Activated T-helper 1 cell treated with anti-CD3 and anti-CD28 coated beads, Interleukin-12 subunit alpha, Interleukin-12 subunit beta, Interleukin-2, Interleukin-4 antibody, amounts not matched to agents 30 ng/mL and 10 ng/mL and 1 ng/mL, durations not matched to agents 14 hours and 24 hours and 36 hours (primary cell): ENCODE results near the gene SSTR3. TPM values are rescaled to one million over a fixed set of nuclear protein-coding genes. Genes with fewer than 3 reads are reported as not detected.

Experiments
- DNase-seq: peaks from one replicate; pipeline ENCODE4 v3.0.0; 2021; ENCODE audit warnings: low spot score
- H3K27ac Mint-ChIP-seq: one replicate; pipeline ENCODE4 v1.8.0; 2021; ENCODE audit warnings: mild to moderate bottlenecking, mixed read lengths
- H3K27me3 Mint-ChIP-seq: one replicate; pipeline ENCODE4 v1.8.0; 2022; ENCODE audit warnings: mild to moderate bottlenecking, moderate library complexity, mixed read lengths; ENCODE audit not compliant: insufficient read depth
- H3K36me3 Mint-ChIP-seq: one replicate; pipeline ENCODE4 v1.8.0; 2021; ENCODE audit warnings: low read depth, mixed read lengths
- H3K4me1 Mint-ChIP-seq: one replicate; pipeline ENCODE4 v1.8.0; 2021; ENCODE audit warnings: low read depth, mixed read lengths
- H3K4me3 Mint-ChIP-seq: one replicate; pipeline ENCODE4 v1.8.0; 2021; ENCODE audit warnings: mild to moderate bottlenecking, moderate library complexity, mixed read lengths
- H3K9me3 Mint-ChIP-seq: one replicate; pipeline ENCODE4 v1.8.0; 2021; ENCODE audit warnings: mixed read lengths
- intact Hi-C: fragments of 100-400 bp; cut with micrococcal nuclease; formaldehyde crosslinking; loops from one replicate; pipeline ENCODE4 v1.15.1; 2024
- total RNA-seq: library from RNA; stranded (reverse); gene quantifications from 2 replicates; pipeline ENCODE4 v1.2.3, GENCODE V29; 2022

Gene SSTR3
- 2.3 TPM in 2 replicates for total RNA-seq

- Mint-ChIP-seq H3K36me3 (peaks cover 10% of the 10 kb centered on the region), H3K4me3 (no peak within 1 kb of the TSS), H3K27ac (peak within 1 kb of the TSS; percentile 63), H3K9me3 (no peaks in the 10 kb centered on the region), H3K27me3 (no peaks in the 10 kb centered on the region), H3K4me1 (peaks cover 8% of the 10 kb centered on the region)
- DNase-seq, result no peak
- intact Hi-C loops, result no loop called here
These were observed at the start of gene SSTR3 for GRCh38 chr22:37212174-37212906. SSTR3 (minus strand) TSS chr22:37212477; CDS start chr22:37207803, 4,674 bp downstream.

GRCh38 chr22:37260901-37261336 lies 48.6 kb upstream of the SSTR3 start:
- Mint-ChIP-seq H3K27me3 (peaks cover 8% of the 10 kb centered on the region), H3K4me3 (no peak overlapping the region), H3K4me1 (peaks cover 26% of the 10 kb centered on the region), H3K27ac (no peak overlapping the region), H3K36me3 (peaks cover 2% of the 10 kb centered on the region), H3K9me3 (peaks cover 17% of the 10 kb centered on the region)
- intact Hi-C loops, result loop anchor here (1.0 to 2.0 kb wide), 4 partner anchors 17 to 306 kb away; partner anchors contain the start of gene RAC2
- peak; percentile 55 for DNase-seq

- Mint-ChIP-seq H3K27ac (no peak overlapping the region), H3K4me3 (no peak overlapping the region), H3K4me1 (peaks cover 32% of the 10 kb centered on the region), H3K36me3 (no peaks in the 10 kb centered on the region), H3K27me3 (peaks cover 11% of the 10 kb centered on the region), H3K9me3 (peaks cover 17% of the 10 kb centered on the region)
- DNase-seq, result no peak
- intact Hi-C loops, result loop anchor here (1.0 to 2.0 kb wide), 2 partner anchors 61 to 274 kb away; no protein-coding TSS in a partner anchor
These were observed 48.0 kb upstream of the SSTR3 start for GRCh38 chr22:37260155-37260795.

- Mint-ChIP-seq H3K27me3 (peaks cover 13% of the 10 kb centered on the region), H3K36me3 (no peaks in the 10 kb centered on the region), H3K4me1 (peaks cover 39% of the 10 kb centered on the region), H3K27ac (no peak overlapping the region), H3K4me3 (peak overlapping the region; percentile 4), H3K9me3 (peaks cover 10% of the 10 kb centered on the region)
- intact Hi-C loops, result loop anchor here (1.0 to 2.0 kb wide), 2 partner anchors 61 to 273 kb away; no protein-coding TSS in a partner anchor
- DNase-seq, result no peak
These were observed 47.3 kb upstream of the SSTR3 start for GRCh38 chr22:37259540-37260029.

- H3K4me3 Mint-ChIP-seq, result no peak overlapping the region
- DNase-seq, result no peak
- peaks cover 15% of the 10 kb centered on the region for H3K27me3 Mint-ChIP-seq
- intact Hi-C loops, result no loop called here
- no peaks in the 10 kb centered on the region for H3K36me3 Mint-ChIP-seq
- H3K9me3 Mint-ChIP-seq, result peaks cover 3% of the 10 kb centered on the region
- H3K4me1 Mint-ChIP-seq, result peaks cover 39% of the 10 kb centered on the region
- no peak overlapping the region for H3K27ac Mint-ChIP-seq
These were observed 46.6 kb upstream of the SSTR3 start for GRCh38 chr22:37258753-37259401.

GRCh38 chr22:37258005-37258752 lies 45.9 kb upstream of the SSTR3 start:
- intact Hi-C loops, result no loop called here
- Mint-ChIP-seq H3K9me3 (no peaks in the 10 kb centered on the region), H3K27me3 (peaks cover 15% of the 10 kb centered on the region), H3K36me3 (no peaks in the 10 kb centered on the region), H3K4me1 (peaks cover 39% of the 10 kb centered on the region), H3K27ac (peak overlapping the region; percentile 38), H3K4me3 (no peak overlapping the region)
- DNase-seq, result no peak

GRCh38 chr22:37256075-37256726 lies 43.9 kb upstream of the SSTR3 start:
- H3K27ac Mint-ChIP-seq, result peak overlapping the region; percentile 59
- H3K9me3 Mint-ChIP-seq, result no peaks in the 10 kb centered on the region
- H3K4me3 Mint-ChIP-seq, result no peak overlapping the region
- DNase-seq, result no peak
- H3K27me3 Mint-ChIP-seq, result peaks cover 22% of the 10 kb centered on the region
- no peaks in the 10 kb centered on the region for H3K36me3 Mint-ChIP-seq
- intact Hi-C loops, result no loop called here
- peaks cover 44% of the 10 kb centered on the region for H3K4me1 Mint-ChIP-seq

- H3K4me1 Mint-ChIP-seq, result peaks cover 38% of the 10 kb centered on the region
- no peak overlapping the region for H3K27ac Mint-ChIP-seq
- H3K4me3 Mint-ChIP-seq, result no peak overlapping the region
- no peaks in the 10 kb centered on the region for H3K36me3 Mint-ChIP-seq
- no peak for DNase-seq
- H3K27me3 Mint-ChIP-seq, result peaks cover 20% of the 10 kb centered on the region
- H3K9me3 Mint-ChIP-seq, result no peaks in the 10 kb centered on the region
- intact Hi-C loops, result no loop called here
These were observed 43.3 kb upstream of the SSTR3 start for GRCh38 chr22:37255558-37256006.

GRCh38 chr22:37254867-37255233 lies 42.6 kb upstream of the SSTR3 start:
- Mint-ChIP-seq H3K4me1 (peaks cover 33% of the 10 kb centered on the region), H3K4me3 (no peak overlapping the region), H3K27ac (no peak overlapping the region), H3K36me3 (no peaks in the 10 kb centered on the region), H3K27me3 (peaks cover 20% of the 10 kb centered on the region), H3K9me3 (no peaks in the 10 kb centered on the region)
- intact Hi-C loops, result no loop called here
- DNase-seq, result no peak

- H3K27me3 Mint-ChIP-seq, result peaks cover 20% of the 10 kb centered on the region
- intact Hi-C loops, result no loop called here
- peaks cover 28% of the 10 kb centered on the region for H3K4me1 Mint-ChIP-seq
- H3K36me3 Mint-ChIP-seq, result no peaks in the 10 kb centered on the region
- DNase-seq, result no peak
- no peak overlapping the region for H3K27ac Mint-ChIP-seq
- no peak overlapping the region for H3K4me3 Mint-ChIP-seq
- no peaks in the 10 kb centered on the region for H3K9me3 Mint-ChIP-seq
These were observed 42.1 kb upstream of the SSTR3 start for GRCh38 chr22:37254209-37254866.

GRCh38 chr22:37253126-37253660 lies 40.9 kb upstream of the SSTR3 start:
- peaks cover 20% of the 10 kb centered on the region for H3K27me3 Mint-ChIP-seq
- DNase-seq, result no peak
- no peak overlapping the region for H3K27ac Mint-ChIP-seq
- H3K4me3 Mint-ChIP-seq, result no peak overlapping the region
- H3K9me3 Mint-ChIP-seq, result no peaks in the 10 kb centered on the region
- intact Hi-C loops, result no loop called here
- H3K36me3 Mint-ChIP-seq, result no peaks in the 10 kb centered on the region
- peaks cover 22% of the 10 kb centered on the region for H3K4me1 Mint-ChIP-seq
